Stimulated activated CD4-positive, alpha-beta T cell treated with anti-CD3 and anti-CD28 coated beads, Interleukin-15, amount 100 ng/mL, for 24 hours (primary cell): ENCODE data around the gene ST6GALNAC6.
"Not testable (repeated sequence)": the region's sequence is repeated elsewhere in the genome, so short reads cannot be mapped to it uniquely, and the experiment has no call there.

Experiments used
- DNase-seq: peaks from one replicate; pipeline ENCODE4 v3.0.0-alpha.2; 2020

The ST6GALNAC6 gene

GRCh38 chr9:127887792-127888191 is 11.6 kb downstream of the ST6GALNAC6 start:
- DNase-seq: no peak

GRCh38 chr9:127886401-127886972 is 12.9 kb downstream of the ST6GALNAC6 start:
- DNase-seq: no peak

- no peak for DNase-seq
Measured at GRCh38 chr9:127885508-127886281, 13.7 kb downstream of the ST6GALNAC6 start.

GRCh38 chr9:127884976-127885490 is 14.4 kb downstream of the ST6GALNAC6 start:
- no peak for DNase-seq

- no peak for DNase-seq
Measured at GRCh38 chr9:127884427-127884911, 14.9 kb downstream of the ST6GALNAC6 start.

- DNase-seq: no peak
Measured at GRCh38 chr9:127883959-127884358, 15.4 kb downstream of the ST6GALNAC6 start.

- DNase-seq: not testable (repeated sequence)
Measured at GRCh38 chr9:127881715-127882114, 17.7 kb downstream of the ST6GALNAC6 start.

- no peak for DNase-seq
Measured at GRCh38 chr9:127880143-127880542, 19.3 kb downstream of the ST6GALNAC6 start.

- no peak for DNase-seq
Measured at GRCh38 chr9:127878652-127879390, 20.6 kb downstream of the ST6GALNAC6 start.

- no peak for DNase-seq
Measured at GRCh38 chr9:127878001-127878651, 21.3 kb downstream of the ST6GALNAC6 start.

GRCh38 chr9:127877566-127877998 is 21.8 kb downstream of the ST6GALNAC6 start, which contains the start of gene AK1:
AK1 (minus strand) TSS chr9:127877675; CDS start chr9:127874617, 3,058 bp downstream.
- DNase-seq: no peak

GRCh38 chr9:127876764-127877562 is 22.4 kb downstream of the ST6GALNAC6 start:
- no peak for DNase-seq

GRCh38 chr9:127876026-127876763 is 23.2 kb downstream of the ST6GALNAC6 start:
- no peak for DNase-seq

- no peak for DNase-seq
Measured at GRCh38 chr9:127875306-127875966, 24.0 kb downstream of the ST6GALNAC6 start.

GRCh38 chr9:127874301-127875221 is 24.8 kb downstream of the ST6GALNAC6 start:
- no peak for DNase-seq

- no peak for DNase-seq
Measured at GRCh38 chr9:127873886-127874285, 25.5 kb downstream of the ST6GALNAC6 start.

- DNase-seq: no peak
Measured at GRCh38 chr9:127873223-127873691, 26.1 kb downstream of the ST6GALNAC6 start.

- DNase-seq: no peak
Measured at GRCh38 chr9:127872369-127873222, 26.8 kb downstream of the ST6GALNAC6 start.
